Gastroesophageal sphincter (tissue), 3 donors: ENCODE results near the gene ABCC5.

Experiments used
- CTCF ChIP-seq, 4 experiments: fragments of 200-600 bp in 2 of 4; fragments of 450-650 bp in 2 of 4; sonication (generic) in 1 of 4; IDR thresholded peaks; one replicate each; pipeline ENCODE4 v1.5.1; 2017 to 2019; ENCODE audit warnings: antibody characterized with exemption in 4 of 4, mild to moderate bottlenecking in 2 of 4, moderate library complexity in 2 of 4
- EP300 ChIP-seq: sonication (generic); formaldehyde crosslinking; IDR thresholded peaks from one replicate; pipeline ENCODE4 v1.6.1; 2017; ENCODE audit warnings: antibody characterized with exemption, mild to moderate bottlenecking
- POLR2A ChIP-seq, 2 donors: fragments of 450-650 bp; IDR thresholded peaks; one replicate each; pipeline ENCODE4 v1.6.1; 2017; ENCODE audit warnings: antibody characterized with exemption in 2 of 2, mild to moderate bottlenecking in 2 of 2, moderate library complexity in 1 of 2
- POLR2AphosphoS5 ChIP-seq: sonication (generic); formaldehyde crosslinking; IDR thresholded peaks from one replicate; pipeline ENCODE4 v1.6.1; 2017; ENCODE audit warnings: antibody characterized with exemption

- TF ChIP-seq CTCF (IDR thresholded peaks at IDR 0.05) (peak in 3 of 4 experiments; percentile 72 to 74 (median 73)), EP300 (no peak), POLR2A (IDR thresholded peaks at IDR 0.05) (no peak), POLR2AphosphoS5 (no peak)
Measured at GRCh38 chr3:183895296-183895695, 122.4 kb downstream of the ABCC5 start.
